Inferior parietal cortex (tissue), 1 donor: Measurements from ENCODE around the gene ZNF621.

Experiments
- DNase-seq: peaks from one replicate; pipeline ENCODE4 v3.0.0-alpha.2; 2016; ENCODE audit errors: extremely low spot score

Gene ZNF621

GRCh38 chr3:40524568-40525285, at the start of gene ZNF621:
TSS of gene ZNF621 (plus strand) at chr3:40524960. CDS start at chr3:40525841, 881 bp downstream.
- peak; percentile 87 for DNase-seq

- DNase-seq, result peak; percentile 74
Observed at GRCh38 chr3:40476478-40477470, 48.0 kb upstream of the ZNF621 start, which contains the start of gene ZNF619. TSS of gene ZNF619 (plus strand) at chr3:40477122. CDS start at chr3:40477980, 858 bp downstream.

DNA sequence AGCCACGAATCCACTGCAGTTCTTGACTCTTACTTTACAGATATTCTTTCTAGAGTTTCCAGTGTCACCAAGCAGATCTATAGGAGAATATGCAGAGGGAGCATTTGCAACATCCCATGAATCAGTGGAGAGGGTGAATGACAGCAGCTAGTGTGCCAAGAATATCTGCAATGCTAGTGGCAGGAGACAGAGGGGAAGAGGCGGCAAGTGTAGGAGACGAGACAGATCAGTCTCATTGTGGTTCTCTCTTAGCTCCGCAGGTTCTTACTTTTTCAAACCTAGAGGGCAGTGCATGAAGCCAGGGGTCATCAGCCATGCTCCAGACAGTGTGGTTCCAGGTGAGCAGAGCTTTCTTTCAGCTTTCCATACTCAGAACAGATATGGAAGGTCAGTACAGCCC, 47.1 kb upstream of the ZNF621 start:
- peak; percentile 23 for DNase-seq

DNA sequence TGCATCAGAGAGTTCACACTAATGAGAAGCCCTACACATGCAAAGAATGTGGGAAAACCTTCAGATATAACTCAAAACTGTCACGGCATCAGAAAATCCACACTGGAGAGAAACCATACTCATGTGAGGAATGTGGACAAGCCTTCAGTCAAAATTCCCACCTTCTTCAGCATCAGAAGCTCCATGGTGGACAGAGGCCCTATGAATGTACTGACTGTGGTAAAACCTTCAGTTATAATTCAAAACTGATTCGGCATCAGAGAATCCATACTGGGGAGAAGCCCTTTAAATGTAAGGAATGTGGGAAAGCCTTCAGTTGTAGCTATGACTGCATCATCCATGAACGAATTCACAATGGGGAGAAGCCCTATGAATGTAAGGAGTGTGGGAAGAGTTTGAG, 37.6 kb upstream of the ZNF621 start:
- DNase-seq, result no peak

DNA sequence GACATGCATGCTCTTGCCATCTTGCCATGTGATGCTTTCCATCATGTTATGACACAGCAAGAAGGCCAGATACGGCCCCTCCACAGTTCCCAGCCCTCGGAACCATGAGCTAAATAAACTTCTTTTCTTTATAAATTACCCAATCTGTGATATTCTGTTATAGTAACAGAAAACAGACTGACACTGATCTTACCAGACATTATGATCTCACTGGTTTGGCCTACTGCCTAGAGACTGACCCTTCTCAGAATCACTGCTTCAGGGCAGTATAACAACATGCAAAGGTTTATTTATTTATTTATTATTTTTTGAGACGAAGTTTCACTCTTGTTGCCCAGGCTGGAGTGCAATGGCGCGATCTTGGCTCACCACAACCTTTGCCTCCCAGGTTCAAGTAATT, 33.8 kb upstream of the ZNF621 start:
- DNase-seq, result no peak

- DNase-seq, result no peak
Observed at GRCh38 chr3:40494698-40495097, 30.1 kb upstream of the ZNF621 start.

- no peak for DNase-seq
Observed at GRCh38 chr3:40497288-40497687, 27.5 kb upstream of the ZNF621 start.

- DNase-seq, result no peak
Observed at GRCh38 chr3:40499952-40500351, 24.8 kb upstream of the ZNF621 start.

DNA sequence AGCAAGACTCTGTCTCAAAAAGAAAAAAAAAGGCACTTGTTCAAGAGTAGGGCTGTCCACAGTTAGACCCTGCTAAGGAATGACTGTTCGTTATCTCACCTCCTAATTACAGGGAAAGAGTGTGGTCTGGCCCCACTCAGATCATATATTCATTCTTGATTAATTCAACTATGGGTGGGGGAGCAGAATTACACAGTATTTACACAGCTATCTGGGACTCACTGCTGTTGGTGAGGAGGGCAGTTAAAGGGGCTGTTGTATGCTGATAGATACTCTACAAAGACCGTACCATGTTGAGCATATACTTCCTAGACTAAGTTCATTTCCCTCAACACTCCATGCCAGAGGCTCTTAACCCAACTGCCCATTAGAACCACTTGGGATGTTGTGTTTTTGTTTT, 22.7 kb upstream of the ZNF621 start:
- no peak for DNase-seq

DNA sequence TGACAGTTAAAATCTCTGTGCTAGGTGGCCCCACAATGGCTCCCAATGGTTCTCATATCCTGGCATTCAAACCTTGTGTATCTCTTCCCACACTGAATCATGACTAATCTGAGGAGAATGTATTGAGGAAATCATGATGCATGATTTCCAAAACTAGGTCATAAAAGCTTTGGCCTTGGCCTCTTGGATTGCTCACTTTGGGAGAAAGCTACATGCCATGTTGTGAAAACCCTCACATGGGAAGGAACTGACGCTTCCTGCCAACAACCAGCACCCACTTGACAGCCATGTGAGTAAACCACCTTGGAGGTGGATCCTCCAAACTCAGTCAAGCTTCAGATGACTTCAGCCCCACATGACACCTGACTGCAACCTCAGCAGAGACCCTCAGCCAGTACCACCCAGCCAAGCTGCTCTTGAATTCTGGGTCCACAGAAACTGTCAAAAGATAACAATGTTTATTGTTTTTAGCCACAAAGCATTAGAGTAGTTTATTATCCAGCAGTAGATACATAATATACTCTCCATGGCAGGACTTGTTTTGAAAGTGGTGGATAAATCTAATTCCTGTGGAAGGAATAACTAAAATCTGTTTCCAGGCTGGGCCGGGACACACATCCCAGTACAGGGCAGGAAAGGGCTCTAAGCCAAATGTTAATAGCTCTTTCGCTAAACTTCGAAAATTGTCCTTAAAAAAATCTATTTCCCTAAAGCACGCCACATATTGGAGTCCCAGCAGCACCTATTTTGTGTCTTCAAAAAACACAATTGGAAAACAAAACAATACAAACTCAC, 19.9 kb upstream of the ZNF621 start:
- DNase-seq, result no peak

DNA sequence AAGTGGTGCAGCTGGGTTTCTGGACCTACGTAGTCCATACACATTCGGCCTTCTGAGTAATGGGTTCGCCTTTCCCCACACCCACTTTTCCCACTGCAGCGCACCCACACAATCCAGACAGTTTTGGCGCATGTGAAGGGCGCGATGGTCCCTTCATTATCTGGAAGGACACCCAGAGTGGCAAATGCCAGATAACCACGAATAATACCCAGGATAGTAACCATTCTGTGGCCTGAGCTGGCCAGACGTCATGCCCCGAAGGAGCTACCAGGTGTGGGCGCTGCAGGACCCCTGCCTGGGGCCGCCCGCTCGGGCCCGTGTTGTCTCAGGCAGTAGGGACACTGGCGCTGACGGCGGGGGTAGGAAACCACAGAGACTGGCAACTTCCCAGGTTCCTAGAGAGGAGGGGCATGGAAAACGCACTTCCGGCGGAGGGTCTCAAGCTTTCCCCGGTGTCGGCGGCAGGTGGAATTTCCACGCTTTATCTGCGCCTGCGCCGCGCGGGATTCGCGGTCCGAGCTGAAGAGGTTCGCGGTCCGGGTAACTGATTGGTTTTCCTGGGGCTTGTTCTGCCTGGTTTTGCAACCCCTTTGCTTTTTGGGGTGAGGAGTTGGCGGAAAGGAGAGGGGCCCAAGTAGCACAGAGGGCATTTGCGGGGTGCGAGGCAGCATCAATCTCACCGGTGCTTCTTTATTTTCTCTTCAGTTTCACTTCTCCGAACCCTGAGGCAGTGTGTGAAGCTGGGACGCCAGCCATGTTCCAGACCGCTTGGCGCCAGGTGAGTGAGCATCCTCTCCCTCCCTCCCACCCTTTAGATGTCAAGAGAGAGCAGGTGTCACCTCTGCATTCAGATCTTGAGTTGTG, 18.9 kb upstream of the ZNF621 start, which contains the start of gene ZNF620:
Gene ZNF620 (plus strand): TSS at position 441 of the 864 bp plus-strand sequence. CDS start 314 bp downstream, at position 755.
- peak; percentile 79 for DNase-seq

- DNase-seq, result no peak
Observed at GRCh38 chr3:40511031-40511718, 13.6 kb upstream of the ZNF621 start.

GRCh38 chr3:40516201-40516600, 8.6 kb upstream of the ZNF621 start:
- DNase-seq, result no peak

DNA sequence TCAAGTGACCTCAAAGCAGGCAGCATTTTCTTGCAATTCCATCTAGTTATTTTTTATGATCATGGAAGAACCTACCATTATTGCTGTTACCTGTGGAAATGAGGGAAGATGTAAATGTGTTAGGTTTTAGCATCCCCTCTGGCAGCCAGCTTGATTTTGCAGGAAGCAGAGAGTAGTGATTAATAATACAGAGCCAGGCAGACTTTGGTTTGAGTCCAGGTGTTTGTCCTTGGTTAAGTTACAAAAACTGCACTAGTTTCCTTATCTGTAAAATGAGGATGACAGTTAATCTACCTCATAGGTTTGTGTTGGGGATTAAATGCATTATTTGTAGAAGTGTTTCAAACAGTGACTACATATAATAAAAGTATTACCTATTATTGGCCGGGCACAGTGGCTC, 6.7 kb upstream of the ZNF621 start:
- no peak for DNase-seq

- no peak for DNase-seq
Observed at GRCh38 chr3:40518848-40519247, 5.9 kb upstream of the ZNF621 start.

DNA sequence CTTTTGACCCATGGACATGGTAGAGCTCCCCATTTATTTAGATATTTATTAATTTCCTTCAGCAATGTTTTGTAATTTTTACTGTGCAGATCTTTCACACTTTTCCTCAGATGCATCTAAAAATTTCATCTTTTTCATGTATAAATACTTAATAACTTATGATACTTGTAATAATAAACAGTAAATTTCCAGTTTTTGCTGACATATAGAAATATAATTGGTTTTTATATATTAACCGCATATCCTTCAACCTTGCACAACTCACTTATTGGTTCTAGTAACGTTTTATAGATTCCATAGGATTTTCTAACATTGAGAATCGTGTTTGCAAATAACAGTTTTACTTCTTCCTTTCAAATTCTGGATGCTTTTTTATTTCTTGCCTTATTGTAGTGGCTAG, 3.5 kb upstream of the ZNF621 start:
- no peak for DNase-seq

DNA sequence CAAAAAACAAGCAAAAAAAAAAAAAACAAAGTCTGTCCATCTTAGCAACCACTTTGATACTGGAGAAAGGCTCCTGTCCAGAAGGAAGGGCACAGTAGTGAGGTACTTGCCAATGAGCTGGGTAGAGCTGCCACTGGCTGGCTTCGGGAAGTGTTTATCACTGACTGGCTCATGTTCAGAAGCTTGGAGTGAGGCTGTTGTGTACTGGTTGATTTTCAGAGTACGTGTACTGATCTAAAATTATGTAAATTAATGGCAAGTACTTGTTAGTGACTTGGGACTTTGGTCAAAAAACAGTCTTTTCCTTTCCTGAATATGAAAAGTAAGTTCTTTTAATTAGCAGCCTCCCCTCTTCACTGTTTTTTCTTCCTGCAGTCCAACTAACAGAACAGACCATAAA, 979 bp upstream of the ZNF621 start:
- no peak for DNase-seq

GRCh38 chr3:40524222-40524567, 565 bp upstream of the ZNF621 start:
- peak; percentile 58 for DNase-seq

GRCh38 chr3:40528426-40528825, 3.7 kb downstream of the ZNF621 start:
- no peak for DNase-seq

GRCh38 chr3:40532252-40532651, 7.5 kb downstream of the ZNF621 start:
- DNase-seq, result no peak
